Right atrium auricular region (tissue), 2 donors: ENCODE data around the gene SNX3. TPM values are rescaled to one million over a fixed set of nuclear protein-coding genes. Genes with fewer than 3 reads are reported as not detected.

Experiments
- DNase-seq: peaks from one replicate; pipeline ENCODE4 v3.0.0-alpha.2; 2019; ENCODE audit warnings: low spot score
- H3K27ac ChIP-seq, 2 donors: fragments of 200-600 bp; sonication (generic); 1 replicate in 1 of 2; 2 replicates in 1 of 2; pipeline ENCODE4 v1.5.1; 2016 to 2019
- H3K27me3 ChIP-seq, 2 donors: fragments of 200-600 bp; sonication (generic); one replicate each; pipeline versions ENCODE4 v1.5.1 to v1.6.0; 2017 to 2019
- H3K36me3 ChIP-seq: fragments of 200-600 bp; sonication (generic); one replicate; pipeline ENCODE4 v1.5.1; 2016
- H3K4me1 ChIP-seq, 2 donors: fragments of 200-600 bp; sonication (generic); one replicate each; pipeline versions ENCODE4 v1.5.1 to v1.6.0; 2017 to 2019
- H3K4me3 ChIP-seq, 2 donors: fragments of 200-600 bp; sonication (generic); 1 replicate in 1 of 2; 2 replicates in 1 of 2; pipeline ENCODE4 v1.5.1; 2017 to 2019; ENCODE audit warnings: mild to moderate bottlenecking in 1 of 2, moderate library complexity in 1 of 2
- H3K9me3 ChIP-seq, 2 donors: fragments of 200-600 bp; sonication (generic); one replicate each; pipeline ENCODE4 v1.5.1; 2019
- total RNA-seq, 2 donors: library from RNA; depleted of rRNA; stranded (reverse); fragments of >200 nt; gene quantifications; one replicate each; pipeline ENCODE4 v1.1.0, GENCODE V29; 2016
- TF ChIP-seq, protein P1 (sequence below), 2 donors: fragments of 200-600 bp; sonication (generic); IDR thresholded peaks; one replicate each; pipeline ENCODE4 v1.5.1; 2019; ENCODE audit warnings: antibody characterized with exemption in 2 of 2

Gene SNX3
- total RNA-seq, 2 donors from 2014 or later, result 159 to 242 TPM

DNA sequence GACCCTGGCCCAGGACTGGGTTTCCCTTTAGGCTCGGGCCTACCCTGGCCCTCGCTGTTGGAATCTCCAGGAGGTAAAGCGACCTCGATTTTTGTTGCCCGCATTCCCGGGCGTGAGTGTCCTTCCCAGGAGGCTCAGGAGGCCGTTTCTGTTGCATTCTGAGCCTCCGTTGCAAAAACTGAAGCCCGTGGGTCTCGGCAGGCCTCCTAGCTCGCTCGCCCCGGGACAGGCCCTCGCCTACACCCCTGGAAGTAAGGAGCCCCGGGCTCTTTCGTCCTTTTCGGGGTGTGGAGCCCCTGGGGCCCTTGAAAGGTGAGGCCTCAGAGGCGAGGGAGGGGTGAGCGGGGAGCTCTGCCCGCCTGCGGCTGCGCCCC lies 92.8 kb downstream of the SNX3 start:
- Histone ChIP-seq H3K27me3 (peaks cover 80 to 87% of the 10 kb centered on the region in 2 donors), H3K4me3 (peak overlapping the region; percentile 8 to 32), H3K9me3 (no peaks in the 10 kb centered on the region), H3K27ac (no peak overlapping the region), H3K36me3 (no peaks in the 10 kb centered on the region), H3K4me1 (peaks cover 0 to 58% of the 10 kb centered on the region in 2 donors)
- TF ChIP-seq, protein P1, sequence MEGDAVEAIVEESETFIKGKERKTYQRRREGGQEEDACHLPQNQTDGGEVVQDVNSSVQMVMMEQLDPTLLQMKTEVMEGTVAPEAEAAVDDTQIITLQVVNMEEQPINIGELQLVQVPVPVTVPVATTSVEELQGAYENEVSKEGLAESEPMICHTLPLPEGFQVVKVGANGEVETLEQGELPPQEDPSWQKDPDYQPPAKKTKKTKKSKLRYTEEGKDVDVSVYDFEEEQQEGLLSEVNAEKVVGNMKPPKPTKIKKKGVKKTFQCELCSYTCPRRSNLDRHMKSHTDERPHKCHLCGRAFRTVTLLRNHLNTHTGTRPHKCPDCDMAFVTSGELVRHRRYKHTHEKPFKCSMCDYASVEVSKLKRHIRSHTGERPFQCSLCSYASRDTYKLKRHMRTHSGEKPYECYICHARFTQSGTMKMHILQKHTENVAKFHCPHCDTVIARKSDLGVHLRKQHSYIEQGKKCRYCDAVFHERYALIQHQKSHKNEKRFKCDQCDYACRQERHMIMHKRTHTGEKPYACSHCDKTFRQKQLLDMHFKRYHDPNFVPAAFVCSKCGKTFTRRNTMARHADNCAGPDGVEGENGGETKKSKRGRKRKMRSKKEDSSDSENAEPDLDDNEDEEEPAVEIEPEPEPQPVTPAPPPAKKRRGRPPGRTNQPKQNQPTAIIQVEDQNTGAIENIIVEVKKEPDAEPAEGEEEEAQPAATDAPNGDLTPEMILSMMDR (IDR thresholded peaks at IDR 0.05), result no peak
- no peak for DNase-seq

DNA sequence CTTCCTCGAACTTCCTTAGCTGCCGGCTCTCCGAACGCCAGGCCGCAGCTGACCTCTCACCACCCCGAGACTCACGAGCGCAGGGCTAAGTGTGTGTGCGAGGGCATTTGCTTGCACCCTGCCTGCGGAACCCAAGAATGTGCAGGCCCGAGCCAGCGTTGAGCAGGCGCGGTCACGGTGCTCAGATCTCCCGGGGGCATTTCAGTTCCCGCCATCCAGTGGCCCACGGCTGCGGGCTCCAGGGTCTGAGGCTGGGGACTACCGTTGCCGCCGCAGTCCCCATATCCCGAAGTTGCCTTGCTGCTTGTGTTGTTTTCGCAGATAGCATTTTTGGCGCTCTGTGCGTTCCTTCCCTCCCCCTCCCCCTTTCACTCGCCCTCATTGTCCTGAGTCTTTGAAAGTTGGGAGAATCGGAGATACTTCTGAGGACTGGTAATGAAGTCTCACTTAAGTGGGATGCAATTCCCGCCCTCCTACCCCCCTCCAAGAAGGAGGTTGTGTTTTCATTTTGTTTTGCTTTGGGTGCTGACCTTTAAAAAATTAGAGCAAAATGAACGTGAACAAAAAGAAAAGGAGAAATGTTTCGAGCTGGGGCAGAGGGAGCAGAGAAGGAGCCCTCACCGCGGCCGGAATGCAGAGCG lies 93.3 kb downstream of the SNX3 start:
- Histone ChIP-seq H3K27me3 (peaks cover 81 to 87% of the 10 kb centered on the region in 2 donors), H3K4me3 (peak overlapping the region in 1 of 2 donors; percentile 32), H3K9me3 (no peaks in the 10 kb centered on the region), H3K27ac (no peak overlapping the region), H3K36me3 (no peaks in the 10 kb centered on the region), H3K4me1 (peaks cover 0 to 58% of the 10 kb centered on the region in 2 donors)
- no peak for DNase-seq
- TF ChIP-seq, protein P1 (IDR thresholded peaks at IDR 0.05), result no peak

DNA sequence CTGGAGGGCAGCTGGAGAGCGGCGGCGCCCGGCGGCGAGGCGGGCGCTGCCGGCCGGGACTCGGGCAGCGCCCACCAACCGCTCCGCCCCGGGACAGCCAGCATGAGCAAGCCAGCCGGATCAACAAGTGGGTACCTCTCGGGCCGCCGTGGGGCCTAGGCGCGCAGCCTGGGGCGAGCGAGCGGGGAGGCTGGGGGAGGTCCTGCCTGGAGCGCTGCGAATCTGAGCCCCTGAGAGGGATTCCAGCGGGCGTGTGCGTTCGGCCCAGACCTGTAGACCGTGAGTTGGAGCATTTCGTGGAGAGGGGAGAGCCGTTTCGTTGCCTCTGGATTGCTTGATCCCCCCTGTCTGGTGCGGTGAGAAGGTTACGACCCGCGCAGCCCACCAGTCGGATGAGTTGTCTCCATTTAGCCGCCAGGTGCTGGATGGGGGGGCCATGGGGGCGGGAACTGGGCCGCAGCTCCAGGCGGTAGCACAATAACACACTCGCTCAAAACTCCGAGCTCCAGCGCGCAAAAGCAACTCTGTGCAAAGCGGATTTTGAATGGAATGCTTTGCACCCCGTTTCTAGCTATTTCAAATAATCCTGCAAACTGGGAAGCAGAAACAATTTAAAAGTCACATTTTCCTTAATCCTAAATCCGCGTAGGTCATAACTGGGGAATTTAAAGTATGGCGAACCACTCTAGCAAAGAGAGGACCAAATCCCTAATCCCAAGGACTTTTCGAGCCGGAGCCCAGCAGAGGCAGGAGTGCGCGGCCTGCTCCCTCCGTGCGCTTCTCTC lies 94.0 kb downstream of the SNX3 start:
- no peaks in the 10 kb centered on the region for H3K9me3 ChIP-seq
- no peak overlapping the region for H3K4me3 ChIP-seq
- peaks cover 80 to 93% of the 10 kb centered on the region in 2 donors for H3K27me3 ChIP-seq

DNA sequence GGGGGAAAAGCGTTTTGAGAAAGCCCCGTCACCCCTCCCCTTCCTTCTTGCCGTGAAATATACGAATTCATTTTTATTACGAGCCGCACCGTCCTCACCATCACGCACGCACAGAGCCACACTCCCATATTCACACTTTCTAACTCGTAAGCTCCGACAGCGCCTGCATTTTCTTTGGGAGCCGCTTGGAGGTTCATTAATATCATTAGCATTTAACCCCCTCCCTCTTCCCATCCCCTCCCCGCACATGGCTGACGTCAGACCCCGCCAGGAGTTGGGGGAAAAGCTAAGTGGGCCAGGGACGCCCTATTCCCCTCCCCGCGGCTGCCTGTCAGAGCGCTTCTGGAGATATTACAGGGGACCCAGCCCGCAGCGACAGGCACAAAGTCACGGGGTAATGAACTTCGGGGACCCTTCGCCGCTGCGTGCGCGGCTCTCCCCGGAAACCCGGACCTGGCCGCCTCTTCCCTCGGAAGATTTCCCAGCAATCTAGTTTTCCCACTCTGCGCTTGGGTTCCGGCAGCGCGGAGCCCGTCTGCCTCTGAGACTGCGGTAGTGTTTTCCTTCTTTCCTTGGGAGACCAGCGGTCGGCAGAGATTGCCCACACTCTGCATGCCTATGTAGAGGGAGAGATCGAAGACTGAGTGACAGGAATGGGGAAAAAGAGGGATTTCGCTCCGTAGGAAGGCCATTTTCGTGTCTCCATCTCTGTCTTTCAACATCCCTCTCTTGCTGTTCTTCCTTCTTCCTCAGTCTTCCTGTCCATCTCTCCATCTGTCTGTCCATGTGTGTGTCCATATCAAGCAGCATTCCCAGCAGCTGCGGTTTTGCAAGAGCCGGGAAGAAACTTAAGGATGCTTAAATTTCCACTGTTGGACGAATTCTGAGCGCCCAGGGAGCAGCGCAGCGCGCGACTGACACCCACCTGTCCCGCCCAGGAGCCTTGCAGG lies 94.9 kb downstream of the SNX3 start, which contains the start of gene NR2E1:
Gene NR2E1 (plus strand): TSS at position 309 of the 950 bp plus-strand sequence. CDS start 744 bp downstream, outside the sequence.
- no peaks in the 10 kb centered on the region for H3K36me3 ChIP-seq
- peaks cover 72 to 94% of the 10 kb centered on the region in 2 donors for H3K27me3 ChIP-seq
- no peak within 1 kb of the TSS for H3K27ac ChIP-seq
- TF ChIP-seq, protein P1 (IDR thresholded peaks at IDR 0.05), result no peak
- H3K9me3 ChIP-seq, result no peaks in the 10 kb centered on the region
- DNase-seq, result no peak
- peak within 1 kb of the TSS in 1 of 2 donors; percentile 15 for H3K4me3 ChIP-seq
- H3K4me1 ChIP-seq, result peaks cover 0 to 57% of the 10 kb centered on the region in 2 donors

More for the DNA sequence above, 94.0 kb downstream of the SNX3 start:
- H3K4me1 ChIP-seq, result peaks cover 0 to 58% of the 10 kb centered on the region in 2 donors
- H3K27ac ChIP-seq, result no peak overlapping the region
- no peaks in the 10 kb centered on the region for H3K36me3 ChIP-seq
- TF ChIP-seq, protein P1 (IDR thresholded peaks at IDR 0.05), result no peak
- no peak for DNase-seq
